Kasumi-1 (cell line): ENCODE data around the gene ST3GAL2.

Source experiments
- DNase-seq, 2 experiments: peaks; one replicate each; lab custom pipeline; 2025; lab: John Stamatoyannopoulos, UW

The ST3GAL2 gene, protein sequence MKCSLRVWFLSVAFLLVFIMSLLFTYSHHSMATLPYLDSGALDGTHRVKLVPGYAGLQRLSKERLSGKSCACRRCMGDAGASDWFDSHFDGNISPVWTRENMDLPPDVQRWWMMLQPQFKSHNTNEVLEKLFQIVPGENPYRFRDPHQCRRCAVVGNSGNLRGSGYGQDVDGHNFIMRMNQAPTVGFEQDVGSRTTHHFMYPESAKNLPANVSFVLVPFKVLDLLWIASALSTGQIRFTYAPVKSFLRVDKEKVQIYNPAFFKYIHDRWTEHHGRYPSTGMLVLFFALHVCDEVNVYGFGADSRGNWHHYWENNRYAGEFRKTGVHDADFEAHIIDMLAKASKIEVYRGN

DNA sequence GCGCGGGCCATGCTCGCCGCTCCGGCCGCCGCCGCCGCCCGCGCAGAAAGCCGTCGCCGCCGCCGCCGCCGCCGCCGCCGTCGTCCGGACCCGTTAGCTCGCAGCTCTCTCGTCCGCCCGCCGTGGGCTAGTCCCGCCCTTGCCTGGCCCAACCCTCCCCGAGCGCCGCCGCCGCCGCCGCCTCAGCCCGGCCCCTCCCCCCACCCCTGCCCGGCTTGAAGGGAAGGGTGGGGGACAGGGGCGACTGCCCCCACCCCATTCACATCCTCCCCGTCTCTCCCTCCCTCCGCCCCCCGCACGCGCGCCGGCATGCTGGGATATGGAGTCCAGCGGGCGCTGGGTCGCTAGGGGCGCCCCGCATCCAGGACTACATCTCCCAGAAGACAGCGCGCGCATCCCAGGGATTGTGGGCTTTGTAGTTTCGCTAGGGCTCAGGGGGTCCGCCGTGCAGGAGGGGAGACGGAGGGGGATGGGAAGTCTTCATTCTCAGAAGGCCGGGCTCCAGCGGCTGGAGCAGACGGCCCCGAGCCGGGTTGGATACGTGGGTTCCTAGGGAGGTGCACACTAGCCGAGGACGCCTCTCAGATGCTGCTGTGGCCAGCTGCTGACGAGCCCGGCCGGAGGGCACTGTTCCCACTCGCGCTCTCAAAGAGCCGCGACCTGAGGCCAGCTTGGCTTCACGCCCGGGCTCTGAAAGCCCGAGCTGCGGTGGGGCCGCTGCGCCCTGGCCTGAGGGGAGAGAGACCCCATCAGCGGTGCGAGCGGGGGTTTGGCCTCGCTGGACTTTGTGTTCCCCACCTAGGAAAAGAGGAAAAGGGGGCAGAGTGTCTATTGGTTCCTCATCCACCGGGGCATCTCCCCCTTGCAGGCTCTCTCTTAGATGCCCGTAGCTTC, at the start of gene ST3GAL2:
ST3GAL2 (minus strand) TSS at position 132 of the 894 bp plus-strand sequence. CDS start 40,570 bp downstream, outside the sequence.
- peak; percentile 92 to 93 for DNase-seq

DNA sequence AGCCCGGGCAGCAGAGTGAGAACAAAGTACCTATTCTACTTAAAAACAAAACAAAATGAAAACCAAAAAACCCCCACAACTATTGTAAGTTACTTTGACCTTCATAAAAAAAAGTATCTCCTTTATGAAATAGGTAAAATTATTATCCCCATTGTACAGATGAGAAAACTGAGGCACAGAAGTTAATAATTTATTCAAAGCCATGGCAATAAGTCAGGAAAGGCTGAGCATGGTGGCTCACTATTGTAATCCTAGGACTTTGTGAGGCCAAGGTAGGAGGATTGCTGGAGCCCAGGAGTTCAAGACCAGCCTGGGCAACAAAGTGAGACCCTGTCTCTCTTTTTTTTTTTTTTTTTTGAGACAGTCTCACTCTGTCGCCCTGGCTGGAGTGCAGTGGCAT, 46.0 kb upstream of the ST3GAL2 start:
- no peak for DNase-seq

DNA sequence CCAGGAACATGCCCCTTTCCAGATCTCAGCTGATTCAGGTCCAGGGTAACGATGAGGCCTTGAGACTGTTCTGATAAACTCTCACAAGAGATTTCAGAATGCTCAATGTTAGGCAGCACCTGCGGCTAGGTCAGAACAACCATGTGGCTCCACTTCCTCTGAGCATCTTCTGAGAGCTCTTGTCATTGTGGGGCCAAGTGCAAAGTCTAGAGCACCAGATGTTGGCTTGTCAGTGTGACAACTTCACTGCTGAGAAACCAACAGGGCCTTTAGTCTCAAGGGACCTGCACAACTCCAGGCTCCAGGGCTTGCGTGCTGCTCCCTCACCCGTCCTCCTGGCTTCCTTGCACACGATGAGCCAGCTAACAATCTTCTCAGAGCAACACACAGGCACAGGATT, 44.5 kb upstream of the ST3GAL2 start:
- no peak for DNase-seq

DNA sequence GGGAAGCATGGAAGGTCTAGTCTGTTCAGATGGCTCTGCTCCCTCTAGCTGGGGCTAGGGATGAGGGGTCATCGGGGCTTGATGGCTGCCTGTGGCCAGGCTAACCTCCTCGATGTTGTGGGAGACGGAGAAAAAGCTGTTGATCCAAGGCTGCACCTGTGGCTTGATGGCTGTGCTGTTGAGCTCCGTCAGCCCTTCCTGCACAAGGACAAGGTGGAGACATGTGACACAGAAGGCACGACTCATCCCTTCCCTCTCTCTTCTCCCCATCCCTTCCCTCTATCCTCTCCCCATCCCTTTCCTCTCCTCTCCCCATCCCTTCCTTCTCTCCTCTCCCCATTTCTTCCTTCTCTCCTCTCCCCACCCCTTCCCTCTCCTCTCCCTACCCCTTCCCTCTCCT, 43.7 kb upstream of the ST3GAL2 start:
- no peak for DNase-seq

DNA sequence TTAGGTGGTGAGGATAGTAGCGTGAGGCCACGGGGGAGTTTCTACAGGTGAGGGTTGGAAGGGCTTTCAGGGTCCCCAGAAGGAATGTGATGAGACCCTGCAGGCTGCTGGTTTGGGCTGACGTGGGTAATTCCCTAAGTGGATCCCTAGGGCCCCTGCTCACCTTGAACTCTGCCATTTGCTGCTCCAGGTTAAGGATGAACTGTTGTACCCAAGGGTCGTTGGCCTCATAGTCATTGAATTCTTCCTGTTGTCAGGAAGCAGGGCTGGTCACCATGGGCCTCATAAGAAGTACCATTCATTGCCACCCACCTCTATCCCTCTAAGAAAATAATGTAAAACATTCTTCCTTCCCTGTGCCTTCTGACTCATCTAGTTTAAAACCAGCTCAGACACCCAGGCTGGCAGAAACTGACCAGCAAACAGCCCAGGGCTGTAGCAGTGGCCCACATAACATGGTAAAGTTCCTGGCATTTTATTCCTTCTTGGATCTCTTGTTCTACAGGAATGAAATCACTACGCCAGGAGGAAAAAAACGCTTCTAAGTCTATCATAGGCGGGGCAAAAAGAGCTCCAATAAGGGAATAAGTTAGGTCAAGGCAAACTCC, 43.1 kb upstream of the ST3GAL2 start:
- no peak for DNase-seq

DNA sequence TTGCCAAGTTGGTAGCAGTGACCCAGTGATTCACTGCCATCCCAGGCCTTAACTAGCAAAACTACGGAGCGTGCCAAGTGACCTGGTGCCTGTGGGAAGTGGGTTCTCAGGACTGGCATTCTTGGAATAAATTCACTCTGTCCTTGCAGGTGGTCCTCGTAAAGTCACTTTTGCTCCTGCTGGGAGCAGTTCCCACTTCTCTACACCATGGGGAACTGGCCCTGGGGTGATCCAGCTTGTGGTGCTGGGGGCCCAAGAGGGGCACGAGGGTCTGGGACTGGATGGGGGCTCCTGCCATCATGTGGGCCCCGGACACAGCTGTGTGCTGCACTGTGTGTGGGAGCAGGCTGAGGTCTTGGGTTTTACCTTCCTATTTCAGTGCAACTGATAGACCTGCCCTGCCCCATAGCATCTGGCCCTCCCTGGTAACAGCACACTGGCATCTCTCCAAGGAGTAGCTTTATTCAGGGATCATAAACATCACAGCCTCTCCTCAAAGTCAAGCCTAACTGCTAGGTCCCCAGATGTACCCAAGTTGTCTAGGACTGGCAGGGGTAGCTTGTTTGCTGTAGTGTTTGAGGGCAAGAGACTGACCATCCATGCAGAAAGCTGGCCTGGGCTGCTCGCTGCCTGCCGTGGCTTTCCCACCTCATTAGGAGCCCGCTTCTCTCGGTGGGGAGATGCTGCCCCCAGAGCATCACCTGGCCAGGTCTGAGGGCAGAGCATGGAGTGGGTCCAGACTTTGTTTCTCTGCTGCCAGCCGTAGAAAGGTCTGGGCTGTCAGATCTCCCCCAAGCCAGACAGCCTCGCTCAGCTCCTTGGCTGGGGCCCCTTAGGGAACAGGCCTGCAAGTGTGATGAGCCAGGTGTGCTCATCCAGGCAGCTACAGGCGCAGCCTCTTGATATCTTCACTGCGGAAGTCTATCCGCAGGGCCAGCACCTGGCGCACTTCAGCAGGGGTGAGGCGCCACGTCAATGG, 41.5 kb upstream of the ST3GAL2 start:
- no peak for DNase-seq

DNA sequence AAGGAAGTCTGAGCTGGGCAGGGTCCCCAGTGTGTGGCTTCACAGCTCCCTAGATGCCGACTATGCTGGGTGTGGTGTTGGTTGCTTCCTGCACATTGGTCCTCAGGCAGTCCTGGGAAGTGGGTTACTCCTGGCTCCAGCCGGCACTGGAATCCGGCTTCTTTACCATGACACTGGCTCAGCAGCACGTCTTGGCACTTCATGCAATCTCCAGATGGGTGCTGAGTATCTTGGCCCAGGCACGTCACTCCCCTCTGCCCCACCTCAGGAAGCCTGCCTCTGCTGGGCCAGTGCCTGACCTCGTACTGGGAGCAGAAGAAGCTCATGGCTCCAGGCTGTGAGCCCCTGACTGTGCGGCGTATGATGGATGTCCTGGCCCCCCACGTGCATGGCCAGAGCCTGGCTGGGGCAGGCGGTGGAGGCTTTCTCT, 40.0 kb upstream of the ST3GAL2 start:
- DNase-seq: peak in 1 of 2 experiments; percentile 20

DNA sequence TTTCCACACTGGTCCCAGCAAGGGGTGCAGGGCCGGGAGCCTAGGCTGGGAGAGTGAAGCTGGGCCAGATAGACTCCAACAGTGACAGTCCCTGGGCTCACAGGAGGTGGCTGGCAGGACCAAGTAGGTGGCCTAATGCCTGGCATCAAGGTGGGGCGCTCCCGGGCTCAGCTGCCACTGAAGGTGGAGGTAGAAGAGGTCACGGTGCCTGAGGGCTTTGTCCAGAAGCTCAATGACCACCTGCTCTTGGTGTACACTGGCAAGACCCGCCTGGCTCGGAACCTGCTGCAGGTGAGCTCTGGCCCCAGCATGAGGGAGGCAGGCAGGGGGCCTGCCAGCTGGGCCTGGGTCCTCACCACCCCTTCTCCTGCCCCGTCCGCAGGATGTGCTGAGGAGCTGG, 39.3 kb upstream of the ST3GAL2 start:
- no peak for DNase-seq

DNA sequence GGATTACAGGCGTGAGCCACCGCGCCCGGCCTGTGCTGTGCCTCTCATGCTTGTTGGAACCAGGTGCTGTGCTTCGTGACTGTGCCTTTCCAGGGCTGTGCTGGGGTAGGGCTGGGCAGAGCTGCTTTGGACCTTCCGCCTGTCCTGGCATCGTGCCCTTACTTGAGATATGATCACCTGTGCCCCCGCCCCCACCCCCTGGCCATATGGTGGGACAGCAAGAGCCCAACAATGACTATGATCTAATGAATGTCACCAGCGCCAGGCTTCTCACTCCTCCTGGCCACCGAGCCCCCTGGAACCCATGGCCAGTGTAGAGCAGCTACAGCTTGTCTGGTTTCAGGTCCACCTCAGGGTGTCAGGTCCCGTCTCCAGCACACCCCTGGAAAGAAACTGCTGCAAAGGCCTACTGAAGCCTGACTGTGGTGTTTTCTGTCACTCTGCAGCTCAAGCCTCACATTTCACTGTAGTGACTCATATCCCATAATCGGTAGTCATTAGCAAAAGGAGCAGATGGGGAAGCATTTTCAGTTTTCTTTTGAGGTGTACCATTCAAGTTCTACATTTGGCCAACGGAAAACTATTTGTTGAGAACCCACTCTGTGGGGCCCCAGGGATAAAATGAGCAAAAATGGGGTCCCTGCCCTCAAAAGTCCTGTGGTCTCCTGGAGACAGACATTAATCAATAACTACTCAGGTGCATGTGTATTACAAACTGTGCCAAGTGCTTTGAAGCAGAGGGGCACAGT, 37.5 kb upstream of the ST3GAL2 start:
- peak; percentile 77 for DNase-seq

DNA sequence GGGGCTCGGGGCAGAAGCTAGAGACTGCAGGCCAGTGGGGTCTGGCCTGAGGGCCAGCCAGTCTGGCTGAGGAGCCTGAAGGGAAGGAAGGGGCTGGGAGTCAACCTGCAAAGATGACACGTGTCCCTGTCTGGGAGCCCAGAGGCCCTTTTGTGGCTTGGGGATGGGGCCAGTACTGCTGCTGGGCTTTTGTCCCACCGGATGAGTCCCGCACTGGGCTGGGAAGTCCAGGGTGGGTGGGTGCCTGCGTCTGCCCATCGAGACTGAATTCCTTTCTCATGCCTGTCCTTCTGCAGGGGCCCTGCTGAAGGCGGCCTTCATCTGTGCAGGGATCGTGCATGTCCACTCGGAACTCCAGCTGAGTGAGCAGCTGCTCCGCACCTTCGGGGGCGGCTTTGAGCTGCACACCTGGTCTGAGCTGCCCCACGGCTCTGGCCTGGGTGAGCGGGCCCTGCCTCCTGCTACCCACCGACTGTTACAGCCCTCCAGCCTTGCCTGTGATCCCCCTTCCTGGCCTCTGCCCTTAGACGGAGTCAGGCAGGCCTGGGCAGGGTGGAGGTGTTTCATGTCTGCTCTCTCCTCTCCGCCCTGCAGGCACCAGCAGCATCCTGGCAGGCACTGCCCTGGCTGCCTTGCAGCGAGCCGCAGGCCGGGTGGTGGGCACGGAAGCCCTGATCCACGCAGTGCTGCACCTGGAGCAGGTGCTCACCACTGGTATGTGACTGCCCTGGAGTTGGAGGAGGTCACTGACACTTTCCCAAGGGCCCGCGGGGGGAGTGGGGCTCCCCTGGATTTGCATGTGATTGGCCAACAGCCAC, 36.4 kb upstream of the ST3GAL2 start:
- no peak for DNase-seq

DNA sequence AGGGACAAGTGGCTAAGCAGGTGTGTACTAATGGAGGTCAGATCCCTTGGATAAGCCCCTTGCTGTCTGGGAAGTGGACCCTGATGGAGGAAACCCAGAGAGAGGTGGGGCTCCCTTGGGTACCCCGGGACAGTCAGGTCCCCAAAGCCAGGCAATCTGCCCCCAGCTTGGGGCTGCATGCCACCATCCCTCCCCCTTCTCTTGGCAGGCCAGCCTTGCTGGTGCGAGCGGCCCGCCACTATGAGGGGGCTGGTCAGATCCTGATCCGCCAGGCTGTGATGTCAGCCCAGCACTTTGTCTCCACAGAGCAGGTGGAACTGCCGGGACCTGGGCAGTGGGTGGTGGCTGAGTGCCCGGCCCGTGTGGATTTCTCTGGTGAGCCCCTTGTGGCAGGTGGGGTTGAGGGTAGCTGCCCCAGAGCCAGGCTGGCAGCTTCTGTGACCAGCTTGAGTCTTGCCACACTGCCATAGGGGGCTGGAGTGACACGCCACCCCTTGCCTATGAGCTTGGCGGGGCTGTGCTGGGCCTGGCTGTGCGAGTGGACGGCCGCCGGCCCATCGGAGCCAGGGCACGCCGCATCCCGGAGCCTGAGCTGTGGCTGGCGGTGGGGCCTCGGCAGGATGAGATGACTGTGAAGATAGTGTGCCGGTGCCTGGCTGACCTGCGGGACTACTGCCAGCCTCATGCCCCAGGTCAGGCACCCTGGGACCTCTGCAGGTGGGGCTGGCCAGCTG, 35.6 kb upstream of the ST3GAL2 start:
- no peak for DNase-seq

DNA sequence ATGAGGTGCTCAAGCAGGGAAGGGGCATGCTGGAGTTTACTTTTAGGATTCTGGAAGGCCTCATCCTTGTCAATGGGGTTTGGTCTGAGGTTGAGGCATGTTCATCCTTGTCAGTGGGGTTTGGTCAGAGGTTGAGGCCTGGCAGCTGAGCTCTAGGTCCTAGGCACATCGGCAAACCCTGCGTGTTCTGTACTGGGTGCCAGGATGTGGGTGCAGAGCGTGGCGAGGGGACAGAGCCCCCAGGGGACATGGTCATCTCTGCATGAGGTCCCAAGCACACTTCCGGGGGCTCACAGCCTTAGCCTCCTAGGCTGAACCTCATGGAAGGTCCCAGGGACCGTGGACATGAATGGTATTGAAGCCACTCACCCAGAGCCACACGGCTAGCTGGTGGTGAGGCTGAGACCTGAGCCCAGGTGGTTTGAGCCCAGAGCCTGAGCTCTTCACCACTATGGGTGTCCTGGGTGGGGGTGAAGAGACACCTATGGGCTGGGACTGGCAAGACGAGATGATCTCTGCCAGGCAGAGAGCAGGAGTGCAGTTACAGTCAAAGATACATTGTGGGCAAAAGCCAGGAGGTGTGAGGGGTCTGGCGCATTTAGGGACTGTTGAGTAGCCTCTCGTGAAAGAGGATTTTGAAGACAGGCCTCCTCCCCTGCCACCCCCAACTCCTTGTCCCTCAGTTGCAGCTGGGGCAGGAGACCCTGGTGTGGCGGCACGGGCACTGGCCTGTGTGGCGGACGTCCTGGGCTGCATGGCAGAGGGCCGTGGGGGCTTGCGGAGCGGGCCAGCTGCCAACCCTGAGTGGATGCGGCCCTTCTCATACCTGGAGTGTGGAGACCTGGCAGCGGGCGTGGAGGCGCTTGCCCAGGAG, 34.8 kb upstream of the ST3GAL2 start:
- DNase-seq: no peak

DNA sequence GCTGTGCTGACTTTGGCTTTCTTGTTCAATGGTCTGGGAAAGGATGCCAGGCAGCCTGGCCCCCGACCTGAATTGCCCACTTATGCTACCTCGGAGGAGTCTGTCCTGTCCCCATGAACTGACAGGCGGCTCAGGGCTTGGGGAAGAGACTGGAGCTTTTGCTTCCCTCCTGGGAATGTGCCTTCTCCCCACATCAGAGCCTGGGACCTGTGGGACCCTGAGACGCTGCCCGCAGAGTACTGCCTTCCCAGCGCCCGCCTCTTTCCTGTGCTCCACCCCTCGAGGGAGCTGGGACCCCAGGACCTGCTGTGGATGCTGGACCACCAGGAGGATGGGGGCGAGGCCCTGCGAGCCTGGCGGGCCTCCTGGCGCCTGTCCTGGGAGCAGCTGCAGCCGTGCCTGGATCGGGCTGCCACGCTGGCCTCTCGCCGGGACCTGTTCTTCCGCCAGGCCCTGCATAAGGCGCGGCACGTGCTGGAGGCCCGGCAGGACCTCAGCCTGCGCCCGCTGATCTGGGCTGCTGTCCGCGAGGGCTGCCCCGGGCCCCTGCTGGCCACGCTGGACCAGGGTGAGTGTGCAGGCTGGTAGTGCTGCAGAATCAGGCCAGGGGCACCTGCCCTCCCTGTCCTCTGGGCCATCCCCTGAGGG, 34.0 kb upstream of the ST3GAL2 start:
- no peak for DNase-seq

DNA sequence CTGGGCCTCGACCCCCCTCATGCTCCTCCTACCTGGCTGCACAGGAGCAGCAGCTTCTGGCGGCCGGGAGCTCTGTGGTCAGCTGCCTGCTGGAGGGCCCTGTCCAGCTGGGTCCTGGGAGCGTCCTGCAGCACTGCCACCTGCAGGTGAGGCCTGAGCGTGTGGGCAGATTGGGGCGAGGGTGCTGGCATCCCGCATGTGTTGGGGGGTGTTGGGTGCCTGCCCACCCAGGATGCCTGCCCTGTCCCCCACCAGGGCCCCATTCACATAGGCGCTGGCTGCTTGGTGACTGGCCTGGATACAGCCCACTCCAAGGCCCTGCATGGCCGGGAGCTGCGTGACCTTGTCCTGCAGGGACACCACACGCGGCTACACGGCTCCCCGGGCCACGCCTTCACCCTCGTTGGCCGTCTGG, 32.0 kb upstream of the ST3GAL2 start:
- DNase-seq: no peak

DNA sequence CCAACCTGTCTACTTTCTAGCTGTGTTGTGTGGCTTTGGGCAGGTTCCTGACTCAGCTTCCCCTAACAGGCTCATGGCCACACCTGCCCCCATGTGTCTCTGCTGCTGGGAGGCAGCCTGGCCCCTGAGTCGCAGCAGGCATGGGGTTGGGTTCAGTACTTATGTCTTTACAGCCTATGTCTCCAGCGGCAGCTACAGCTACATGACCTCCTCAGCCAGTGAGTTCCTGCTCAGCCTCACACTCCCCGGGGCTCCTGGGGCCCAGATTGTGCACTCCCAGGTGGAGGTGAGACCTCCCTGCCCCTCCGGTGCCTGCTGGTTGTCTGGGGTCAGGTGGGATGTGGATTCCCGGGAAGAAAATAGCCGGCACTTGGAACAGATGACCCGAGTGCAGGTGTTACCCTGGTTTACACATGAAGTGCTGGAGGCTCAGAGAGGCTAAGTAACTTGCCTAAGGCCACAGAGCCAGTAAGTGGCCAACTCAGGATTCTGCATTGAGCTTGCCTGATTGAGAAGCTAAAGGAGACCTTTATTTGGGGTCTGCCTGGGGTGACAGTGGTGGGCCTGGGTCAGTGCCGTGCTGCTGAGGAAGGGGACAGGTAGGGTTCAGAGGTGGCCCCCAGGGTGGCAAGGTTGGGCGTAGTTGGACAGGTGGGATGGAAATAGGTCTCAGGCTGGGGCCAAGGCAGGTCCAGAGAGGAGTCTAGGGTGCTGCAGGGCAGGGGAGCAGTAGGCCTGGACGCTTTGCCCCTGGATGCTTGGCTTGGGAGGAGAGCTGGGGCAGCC, 31.4 kb upstream of the ST3GAL2 start:
- DNase-seq: no peak

DNA sequence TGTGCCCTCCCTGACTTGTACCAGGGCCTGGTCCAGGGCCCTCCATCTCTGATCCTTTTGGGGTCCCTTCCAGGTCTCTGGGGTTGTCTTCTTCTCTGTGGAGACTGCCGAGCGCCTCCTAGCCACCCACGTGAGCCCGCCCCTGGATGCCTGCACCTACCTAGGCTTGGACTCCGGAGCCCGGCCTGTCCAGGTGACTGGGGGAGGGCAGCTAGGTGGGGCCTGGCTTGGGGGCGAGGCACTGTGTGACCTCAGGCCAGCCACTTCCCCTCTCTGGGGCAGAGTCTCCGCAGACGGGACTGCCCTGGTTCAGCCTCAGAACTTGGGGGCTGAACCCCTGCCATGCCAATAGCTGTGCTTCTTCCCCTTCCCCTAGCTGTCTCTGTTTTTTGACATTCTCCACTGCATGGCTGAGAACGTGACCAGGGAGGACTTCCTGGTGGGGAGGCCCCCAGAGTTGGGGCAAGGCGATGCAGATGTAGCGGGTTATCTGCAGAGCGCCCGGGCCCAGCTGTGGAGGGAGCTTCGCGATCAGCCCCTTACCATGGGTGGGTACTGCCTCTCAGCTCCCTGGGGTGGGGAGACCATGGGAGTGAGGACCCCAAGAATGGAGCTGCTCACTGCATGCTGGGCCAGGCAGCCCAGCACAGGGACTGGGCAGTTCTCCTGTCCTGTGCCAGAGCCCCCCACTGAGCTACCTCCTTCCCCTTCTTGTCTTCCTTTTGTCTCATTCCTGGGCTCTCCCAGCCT, 30.1 kb upstream of the ST3GAL2 start:
- no peak for DNase-seq
